Globus pallidus (tissue), 1 donor: Measurements from ENCODE around the gene IFT122.
"Not testable (repeated sequence)": the region's sequence is repeated elsewhere in the genome, so short reads cannot be mapped to it uniquely, and the experiment has no call there.

Source experiments
- DNase-seq: peaks from one replicate; pipeline ENCODE4 v3.0.0-alpha.2; 2015; ENCODE audit warnings: low spot score

IFT122 gene

DNA sequence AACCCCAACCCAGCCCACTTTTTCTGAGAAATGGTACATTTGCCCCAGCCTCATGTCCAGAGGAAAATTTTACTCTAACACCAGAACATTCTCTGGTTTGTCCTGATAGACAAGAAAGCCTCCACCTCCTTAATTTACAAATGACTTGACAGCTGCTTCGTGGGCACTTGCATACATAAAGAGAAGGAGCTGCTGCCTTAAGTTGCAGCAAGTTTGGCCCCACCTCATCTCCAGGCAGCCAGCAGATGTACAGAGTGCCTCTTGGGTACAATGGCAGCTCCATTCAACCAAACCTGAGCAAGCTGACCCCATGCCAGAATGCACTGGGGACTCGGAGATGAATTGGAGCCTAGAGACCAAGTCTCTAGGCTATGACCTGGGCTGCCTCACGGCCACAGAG lies 96.8 kb downstream of the IFT122 start:
- DNase-seq = no peak

DNA sequence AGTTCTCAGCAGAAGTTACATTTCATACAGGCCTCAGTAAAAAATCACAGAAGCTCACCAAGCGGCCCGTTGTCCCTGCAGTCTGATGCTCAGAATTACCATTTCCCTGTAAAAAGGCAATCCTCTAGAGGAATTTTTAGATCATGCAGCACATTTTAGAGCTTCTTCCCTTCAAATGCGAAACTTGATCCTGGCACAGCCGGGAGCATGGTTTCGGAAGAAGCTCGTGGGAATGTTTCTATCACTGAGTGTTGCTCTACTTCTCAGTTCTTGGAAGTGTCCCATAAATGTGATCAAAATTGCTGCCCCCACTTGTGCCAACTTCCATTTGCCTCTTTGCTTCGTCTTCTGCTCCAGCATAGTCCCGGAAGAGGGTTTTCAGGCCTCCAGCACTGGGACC lies 99.2 kb downstream of the IFT122 start:
- DNase-seq = no peak

DNA sequence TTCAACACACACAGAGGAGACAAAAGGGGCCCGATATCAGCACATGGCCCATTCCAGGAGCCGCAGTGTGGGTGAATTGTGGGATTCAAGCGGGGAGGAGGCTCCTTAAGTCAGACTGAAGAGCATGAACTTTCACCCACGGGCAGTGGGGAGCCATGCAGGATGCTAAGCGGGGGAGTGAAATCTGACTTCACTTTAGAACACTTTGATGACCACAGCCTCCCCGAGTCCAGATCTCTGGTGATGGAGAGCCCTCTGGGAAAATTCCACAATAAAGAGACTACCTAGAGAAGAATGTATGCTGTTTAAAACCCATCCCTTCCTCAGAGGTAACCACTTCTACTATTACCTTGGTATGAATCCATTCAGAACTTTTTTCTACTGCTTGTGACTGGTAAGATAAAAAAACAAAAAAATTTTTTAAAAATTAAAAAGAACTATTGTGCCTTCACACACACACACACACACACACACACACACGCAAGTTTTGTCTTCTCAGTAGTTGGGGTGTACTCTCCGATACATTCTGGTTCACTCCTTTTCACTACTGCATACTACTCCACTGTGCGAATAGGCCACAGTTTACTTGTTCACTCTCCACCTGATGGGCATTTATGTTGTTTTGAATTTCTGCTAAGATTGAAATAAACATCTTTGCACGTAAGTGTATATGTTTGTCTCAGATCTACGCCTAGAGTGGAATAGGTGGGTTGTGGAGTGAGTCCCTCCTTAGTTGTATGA lies 100.9 kb downstream of the IFT122 start:
- DNase-seq = no peak

DNA sequence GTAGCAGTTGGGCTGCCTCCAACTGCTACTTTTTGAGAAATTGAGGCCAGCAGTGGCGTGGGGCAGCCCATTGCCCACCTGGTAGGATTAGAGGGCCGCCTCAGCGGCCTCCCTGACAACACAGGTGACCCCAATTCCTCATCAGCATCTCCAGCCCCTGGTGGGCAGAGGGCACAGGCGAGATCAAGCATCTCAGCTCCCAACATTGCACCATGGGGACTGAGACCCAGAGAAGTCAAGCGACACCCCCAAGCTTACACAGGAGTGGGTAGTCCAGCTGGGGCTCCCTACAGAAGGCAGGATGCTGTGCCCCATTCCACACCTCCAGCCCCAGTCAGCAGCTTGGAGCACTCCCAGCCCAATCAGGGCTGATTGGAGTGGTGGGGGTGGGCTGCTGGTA lies 102.7 kb downstream of the IFT122 start:
- DNase-seq = no peak

DNA sequence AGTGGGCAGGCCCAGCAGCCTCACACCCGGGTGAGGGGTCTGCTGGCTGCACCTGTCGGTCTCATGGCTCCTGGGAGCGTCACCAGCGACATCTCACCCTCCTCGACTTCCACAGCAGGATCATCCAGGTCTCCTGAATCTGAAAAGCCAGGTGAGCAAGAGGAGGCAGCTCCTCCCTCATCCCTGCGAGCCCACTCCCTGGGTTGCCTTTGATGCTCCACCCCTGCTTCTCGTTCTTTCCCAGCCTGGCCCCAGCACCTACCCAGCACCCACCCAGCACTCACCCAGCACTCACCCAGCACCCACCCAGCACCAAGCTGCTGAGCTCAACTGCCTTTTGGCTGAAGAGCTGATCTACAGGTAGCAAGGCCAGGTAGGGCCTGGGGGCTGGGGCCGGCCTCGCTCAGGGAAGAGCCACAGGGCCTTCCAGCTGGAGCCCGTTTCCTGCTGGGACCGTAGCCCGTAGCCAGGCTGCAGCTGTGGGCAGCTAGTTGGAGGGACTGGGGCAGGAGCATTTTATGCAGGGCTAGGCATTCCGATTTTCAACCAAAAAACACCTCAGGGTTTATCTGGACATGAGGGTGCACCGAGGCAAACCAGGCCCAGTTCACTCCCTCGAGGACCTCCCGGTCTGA lies 103.2 kb downstream of the IFT122 start, which contains the start of gene H1-8:
H1-8 (plus strand) TSS at position 20 of the 635 bp plus-strand sequence; CDS start at position 64, 44 bp downstream.
- no peak for DNase-seq

DNA sequence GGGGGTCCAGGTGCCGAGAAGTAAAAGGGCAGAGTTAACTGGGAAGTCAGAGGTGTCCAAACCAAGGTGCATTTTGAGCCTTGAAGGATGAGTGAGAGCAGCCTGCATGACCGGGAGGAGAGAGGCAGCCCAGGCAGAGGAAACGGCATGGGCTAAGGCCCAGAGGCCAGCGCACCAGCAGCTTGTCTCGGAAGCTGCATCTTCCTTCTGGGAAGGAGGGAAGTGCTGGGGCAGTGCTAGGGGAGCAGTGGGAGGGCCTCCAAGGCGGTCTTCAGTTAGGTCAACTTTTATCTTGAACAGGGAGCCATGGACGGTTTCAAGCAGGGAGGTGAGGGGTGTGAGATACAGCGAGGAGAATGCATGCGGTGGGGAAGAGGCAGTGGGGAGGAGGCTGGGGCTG lies 104.0 kb downstream of the IFT122 start:
- DNase-seq = no peak

DNA sequence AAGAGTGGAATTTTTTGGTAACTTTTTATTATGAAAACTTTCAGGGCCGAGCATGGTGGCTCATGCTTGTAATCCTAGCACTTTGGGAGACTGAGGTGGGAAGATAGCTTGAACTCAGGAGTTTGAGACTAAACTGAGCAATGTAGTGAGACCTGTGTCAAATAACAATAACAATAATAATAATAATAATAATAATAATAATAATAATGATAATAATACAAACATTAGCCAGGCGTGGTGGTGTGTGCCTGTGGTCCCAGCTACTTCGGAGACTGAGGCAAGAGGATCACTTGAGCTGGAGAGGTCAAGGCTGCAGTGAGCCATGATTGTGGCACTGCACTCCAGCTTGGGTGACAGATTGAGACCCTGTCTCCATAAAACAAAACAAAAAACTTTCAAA lies 105.9 kb downstream of the IFT122 start:
- not testable (repeated sequence) for DNase-seq

DNA sequence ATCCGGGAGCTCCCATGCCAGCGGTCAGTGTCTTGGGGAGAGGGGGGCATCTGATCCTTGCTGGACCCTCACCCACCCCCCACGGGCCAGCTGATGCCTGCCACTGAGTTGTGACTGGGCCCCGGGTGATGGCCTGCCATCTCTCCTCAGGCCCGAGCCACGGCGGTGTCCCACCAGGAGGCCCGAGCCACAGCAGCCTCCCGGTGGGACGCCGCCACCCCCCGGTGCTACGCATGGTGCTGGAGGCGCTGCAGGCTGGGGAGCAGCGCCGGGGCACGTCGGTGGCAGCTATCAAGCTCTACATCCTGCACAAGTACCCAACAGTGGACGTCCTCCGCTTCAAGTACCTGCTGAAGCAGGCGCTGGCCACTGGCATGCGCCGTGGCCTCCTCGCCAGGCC lies 107.2 kb downstream of the IFT122 start:
- DNase-seq = no peak

DNA sequence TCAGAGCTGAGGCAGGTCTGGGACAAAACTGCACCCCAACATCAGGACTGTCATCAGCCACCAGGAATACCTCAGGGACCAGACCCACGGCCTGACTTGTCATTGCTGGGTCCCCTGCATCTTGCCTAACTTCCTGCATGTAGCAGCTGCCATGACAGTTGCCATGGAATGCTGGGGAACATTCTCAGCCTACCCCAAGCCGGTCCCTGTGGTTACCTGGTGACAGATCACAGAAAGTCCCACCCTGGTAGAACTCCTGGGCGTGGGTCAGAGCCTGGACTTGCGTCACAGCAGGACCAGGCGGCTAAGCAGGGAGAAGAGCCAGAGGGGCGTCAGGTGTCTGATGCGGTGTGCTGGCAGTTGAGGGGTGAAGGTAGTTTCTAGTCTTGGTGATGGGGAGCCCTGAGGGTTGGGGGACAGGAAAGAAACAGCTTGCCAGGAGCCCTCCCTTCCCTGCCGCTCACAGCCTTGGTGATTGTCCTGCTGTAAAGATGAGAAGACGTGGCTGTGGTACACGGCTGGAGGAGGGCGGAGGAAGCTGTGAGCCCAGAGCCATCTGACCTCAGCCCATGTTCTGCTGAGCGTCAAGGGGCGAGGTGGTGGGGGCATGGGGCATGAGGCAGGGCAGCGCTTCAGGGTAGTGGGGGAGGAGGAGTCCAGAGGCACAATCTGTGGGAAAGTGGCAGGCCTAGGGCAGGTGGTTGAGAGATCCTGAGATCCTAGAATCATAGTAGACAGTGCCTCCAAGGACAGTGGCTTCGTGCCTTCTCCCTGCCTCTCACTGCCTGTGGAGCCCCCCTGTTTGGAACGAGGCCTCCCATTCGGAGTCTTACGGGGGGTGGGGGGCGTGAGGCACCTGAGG lies 108.3 kb downstream of the IFT122 start:
- no peak for DNase-seq

DNA sequence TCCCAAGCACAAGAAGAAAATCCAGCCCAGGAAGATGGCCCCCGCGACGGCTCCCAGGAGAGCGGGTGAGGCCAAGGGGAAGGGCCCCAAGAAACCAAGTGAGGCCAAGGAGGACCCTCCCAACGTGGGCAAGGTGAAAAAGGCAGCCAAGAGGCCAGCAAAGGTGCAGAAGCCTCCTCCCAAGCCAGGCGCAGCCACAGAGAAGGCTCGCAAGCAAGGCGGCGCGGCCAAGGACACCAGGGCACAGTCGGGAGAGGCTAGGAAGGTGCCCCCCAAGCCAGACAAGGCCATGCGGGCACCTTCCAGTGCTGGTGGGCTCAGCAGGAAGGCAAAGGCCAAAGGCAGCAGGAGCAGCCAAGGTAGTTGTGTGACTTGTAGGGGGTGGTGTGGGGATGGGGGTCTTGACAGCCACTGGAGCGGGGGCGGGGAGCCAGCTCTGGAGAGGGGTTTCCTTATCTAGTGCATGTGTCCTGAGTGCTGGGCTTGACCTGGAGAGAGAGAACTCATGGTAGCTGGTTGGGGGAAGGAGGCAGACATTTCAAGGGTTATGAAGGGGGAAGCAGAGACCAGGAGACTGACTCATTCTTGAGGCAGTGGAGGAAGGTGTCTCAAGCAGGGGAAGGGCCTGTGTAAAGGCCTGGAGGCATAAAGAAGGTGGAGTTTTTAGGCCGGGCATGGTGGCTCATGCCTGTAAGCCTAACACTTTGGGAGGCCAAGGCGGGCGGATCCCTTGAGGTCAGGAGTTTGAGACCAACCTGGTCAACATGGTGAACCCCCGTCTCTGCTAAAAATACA lies 109.2 kb downstream of the IFT122 start:
- no peak for DNase-seq

DNA sequence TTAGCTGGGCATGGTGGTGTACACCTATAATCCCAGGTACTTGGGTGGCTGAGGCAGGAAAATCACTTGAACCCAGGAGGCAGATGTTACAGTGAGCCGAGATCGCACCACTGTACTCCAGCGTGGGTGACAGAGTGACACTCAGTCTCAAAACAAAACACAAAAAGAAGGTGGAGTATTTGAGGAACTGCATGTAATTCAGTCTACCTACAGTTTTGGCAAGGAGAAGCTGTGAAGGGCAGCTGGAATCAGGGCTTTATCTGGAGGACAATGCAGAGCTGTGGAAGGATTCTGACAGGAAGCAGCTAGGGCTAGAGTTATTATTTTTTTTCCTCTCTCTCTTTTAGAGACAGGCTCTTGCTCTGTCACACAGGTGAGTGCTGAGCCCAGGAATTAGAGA lies 109.8 kb downstream of the IFT122 start:
- no peak for DNase-seq

DNA sequence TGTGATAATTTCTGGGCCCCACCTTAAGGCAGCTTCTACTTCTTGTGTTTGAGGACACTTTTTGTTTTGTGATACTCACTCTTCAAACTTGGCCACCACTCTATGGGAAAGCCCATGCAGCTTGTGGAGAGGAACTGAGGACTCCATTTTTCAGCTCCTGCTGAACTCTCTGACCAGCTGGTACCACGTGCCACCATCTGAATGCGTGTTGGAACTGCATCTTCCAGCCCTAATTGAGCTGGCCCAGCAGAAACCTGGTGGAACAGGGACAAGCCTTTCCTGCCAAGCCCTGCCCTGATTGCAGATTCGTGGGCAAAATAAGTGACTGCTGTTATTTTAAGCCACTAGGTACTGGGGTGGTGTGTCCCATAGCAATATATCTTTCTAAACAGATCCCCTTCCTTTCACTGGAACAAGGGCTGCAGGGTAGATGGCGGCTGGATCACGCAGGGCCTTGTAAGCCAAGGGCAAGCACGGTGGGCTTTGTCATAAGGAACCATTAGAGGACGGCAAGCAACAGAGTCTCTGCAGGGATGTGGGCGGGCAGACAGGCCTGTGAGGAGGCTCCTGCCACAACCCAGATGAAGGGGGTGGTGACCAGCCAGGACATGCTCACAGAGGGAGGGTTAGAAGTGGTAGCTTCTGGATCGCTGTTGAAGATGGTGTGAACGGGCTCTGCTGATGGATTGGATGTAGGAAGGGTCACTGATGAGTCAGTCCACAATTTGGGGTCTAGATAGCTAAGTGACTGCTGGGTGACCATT lies 112.4 kb downstream of the IFT122 start:
- DNase-seq = no peak

DNA sequence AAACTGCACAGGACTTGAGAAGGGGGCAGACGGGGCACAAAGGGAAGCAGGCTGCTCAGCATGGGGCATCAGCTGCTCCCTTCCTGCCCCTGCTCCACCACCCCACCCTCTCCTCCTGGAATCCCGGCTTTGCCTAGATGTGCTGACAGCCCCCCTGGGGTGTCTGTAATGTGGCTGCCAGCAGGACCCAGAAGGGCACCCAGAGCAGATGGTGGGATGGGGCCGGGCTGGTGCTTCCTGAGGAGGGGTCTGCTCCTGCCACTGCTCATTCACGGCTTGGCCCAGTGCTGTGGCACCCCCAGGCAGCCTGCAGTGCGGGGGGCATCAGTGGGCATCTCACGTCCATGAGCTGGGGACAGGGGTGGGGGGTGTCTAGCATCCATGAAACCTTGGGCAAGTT lies 113.1 kb downstream of the IFT122 start:
- no peak for DNase-seq

DNA sequence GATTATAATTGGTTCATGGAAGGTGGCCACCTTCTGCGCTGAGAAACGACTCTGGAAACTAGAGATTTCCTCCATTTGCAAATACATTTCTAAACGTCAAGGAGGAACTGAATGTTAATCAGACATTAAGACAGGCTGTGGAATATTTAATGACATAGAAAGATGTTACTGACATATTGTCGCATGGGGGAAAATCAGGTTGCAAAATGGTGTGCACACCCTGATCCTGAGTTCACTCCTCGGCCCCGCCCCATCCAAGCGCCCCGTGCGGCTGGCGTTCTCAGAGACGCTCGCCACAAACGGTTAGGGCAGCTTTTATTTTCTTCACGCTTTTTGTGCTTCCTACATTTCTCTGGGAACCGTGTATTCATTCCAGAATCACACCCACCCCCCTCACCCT lies 113.7 kb downstream of the IFT122 start:
- no peak for DNase-seq

DNA sequence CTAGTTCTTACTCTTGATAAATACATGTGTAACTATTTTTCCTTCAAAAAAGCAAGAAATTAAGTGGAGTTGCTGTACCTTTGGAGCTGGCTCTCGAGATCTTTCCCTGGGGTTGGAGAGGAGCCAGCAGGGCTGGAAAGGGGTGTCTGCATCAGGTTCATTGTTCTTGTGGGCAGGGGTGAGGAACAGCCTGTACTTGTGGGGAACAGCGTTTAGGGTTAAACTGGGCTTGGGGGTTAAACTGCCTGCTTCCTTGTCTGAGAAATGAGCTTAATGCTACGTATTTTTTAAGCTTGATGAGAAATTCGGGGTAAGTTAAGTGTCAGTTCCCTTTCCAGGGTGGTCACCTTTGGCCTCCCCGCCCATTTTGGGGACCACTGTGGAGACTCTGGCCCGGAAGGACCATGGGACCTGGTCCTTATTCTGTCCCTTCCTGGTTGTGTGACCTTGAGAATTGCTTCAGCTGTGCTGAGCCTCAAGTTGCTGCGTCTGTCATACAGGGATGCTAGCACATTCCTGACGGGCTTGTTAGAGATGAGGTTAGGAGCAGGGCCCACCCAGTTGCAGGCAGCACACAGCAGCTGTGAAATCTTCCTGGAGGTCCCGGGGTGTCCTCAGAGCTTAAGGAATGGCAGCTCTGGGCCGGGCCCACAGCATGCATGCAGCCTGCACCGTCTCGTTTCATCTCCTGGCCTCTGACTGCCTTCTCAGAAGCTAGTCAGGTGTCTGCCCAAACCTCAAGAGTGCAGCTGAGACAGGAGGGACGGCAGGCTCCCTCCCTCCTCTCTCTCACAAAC lies 114.5 kb downstream of the IFT122 start:
- no peak for DNase-seq

DNA sequence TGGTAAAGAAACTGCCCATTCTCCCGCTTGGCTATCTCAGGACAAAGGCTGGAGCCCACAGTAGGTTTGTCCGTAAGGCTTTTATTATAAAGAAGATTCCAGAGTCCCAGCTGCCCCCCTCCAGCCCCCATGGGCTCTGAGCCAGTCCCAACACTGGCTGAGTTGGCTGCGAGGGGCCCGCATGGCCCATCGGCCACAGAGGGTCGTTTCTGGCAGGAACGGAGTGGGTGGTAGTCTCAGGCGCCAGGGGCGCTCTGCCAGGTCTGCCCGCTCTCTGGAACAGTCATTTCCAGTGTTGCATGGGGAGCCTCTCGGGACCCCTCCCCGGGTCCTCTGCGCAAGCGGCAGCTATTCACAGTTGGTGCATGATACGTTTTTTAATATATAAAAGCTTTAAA lies 115.1 kb downstream of the IFT122 start:
- DNase-seq = no peak

DNA sequence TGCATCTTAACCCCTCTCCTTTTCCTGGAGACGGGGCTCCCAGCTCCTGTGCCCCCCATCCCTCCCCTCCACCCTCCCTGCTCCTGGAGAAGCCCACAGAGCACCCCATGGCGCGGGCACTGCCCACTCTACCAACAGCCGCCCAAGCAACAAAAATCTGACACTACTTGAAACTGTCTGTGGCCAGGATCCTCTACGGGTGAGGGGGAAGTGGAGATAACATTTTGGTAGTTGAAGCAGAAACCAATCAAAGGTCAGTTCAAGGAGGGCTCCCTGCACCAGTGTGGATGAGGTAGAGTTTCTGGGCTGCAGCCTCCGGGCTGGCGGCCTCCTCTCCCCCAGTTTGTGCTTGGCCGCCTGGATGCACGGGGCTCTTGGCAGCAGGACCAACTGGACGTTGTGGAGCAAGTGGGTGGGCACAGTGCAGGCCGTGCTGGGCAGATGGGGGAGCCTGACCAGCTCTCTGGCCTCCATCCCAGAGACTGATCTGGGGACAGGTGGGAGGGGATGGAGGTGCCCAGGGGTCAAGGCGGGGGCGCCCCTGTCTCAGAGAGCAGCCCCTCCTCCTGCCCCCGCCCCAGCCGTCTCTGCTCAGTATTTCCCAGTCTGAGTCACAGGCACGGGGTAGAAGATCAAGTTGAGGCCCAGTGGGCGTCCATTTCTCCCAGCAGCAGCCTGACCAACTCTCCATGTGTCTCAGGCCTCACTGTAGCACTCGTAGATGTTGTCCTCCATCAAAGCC lies 115.8 kb downstream of the IFT122 start:
- DNase-seq = no peak

DNA sequence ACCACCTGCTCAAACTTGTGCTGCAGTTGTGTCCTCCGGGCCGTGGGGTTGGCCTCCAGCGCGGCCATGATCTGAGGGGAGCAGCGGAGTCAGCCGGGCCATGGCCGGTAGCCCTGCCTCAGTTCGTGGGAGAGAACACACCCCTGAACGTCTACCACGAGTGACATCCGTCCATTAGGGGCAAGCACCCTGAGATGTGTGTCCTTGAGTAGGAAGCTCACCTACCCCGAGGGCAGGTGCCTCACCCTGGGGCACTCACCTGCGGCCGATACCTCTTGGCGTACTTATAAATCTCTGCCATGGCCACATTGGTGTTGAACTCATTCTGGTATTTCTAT lies 116.3 kb downstream of the IFT122 start:
- no peak for DNase-seq

DNA sequence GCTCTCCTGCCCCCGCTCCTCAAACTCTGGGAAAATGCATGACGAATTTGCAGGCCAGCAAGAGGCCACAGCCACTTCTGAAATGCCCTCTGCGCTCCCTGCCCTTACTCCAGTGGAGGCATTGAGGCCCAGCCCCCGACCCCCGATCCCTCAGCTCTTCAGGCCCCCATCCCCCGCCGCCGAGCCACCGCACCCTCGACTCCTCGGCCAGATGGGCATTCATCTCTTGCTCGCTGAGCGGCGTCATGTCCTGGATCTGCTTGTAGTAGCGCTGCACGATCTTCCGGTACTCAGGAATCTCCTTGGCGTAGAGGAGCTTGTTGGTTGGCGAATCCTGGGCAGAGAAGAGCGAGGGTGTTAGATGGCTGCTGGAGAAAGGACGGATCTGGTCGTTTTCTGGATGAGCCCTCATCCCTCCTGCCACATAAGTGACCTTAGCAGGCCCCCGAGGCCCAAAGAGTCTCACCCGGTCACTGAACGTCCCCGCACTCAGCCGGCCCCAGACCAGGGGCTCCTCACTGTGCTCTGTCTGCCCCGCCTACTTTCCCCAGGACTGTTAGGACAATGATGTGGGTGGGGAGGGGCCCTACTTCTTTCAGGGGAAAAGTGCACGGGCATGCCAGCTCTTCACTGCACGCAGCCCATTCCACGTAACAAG lies 117.0 kb downstream of the IFT122 start:
- DNase-seq = no peak
